Measurements from ENCODE around the gene GAPT.
A peak's percentile ranks its signal among the peaks of the same experiment; 100 is the strongest.

Gene GAPT

DNA sequence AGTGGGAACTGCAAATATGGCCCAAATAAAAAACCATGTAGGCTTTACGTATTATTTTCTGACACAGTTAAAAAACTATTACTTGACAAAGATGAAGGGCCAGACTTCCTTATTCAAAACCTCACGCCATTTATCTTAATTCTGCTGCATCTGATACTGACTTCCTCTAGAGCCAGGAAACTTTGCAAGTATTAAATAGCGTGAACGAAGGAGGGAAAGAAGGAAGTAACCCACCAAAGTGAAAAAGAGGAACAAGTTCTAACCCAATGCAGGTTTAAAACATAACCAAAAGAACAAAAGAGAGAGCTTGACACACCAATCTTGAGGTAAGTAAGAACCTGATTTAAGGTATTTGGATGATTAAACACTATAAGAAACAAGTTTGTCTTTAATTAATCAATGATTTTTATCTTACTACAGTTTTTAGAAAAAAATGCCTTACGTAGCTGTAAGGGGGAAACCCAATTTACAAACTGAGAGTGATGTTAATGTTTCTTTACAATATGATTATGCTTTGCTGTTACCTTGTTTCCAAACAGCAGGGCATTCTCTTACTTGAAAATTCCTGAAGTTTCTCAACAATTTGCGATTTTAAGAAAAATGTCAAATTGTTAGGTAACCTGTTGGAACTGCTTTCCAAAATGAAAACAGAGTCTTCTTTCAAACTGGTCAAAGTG, at the start of gene GAPT:
TSS of gene GAPT (plus strand) at position 220 of the 677 bp plus-strand sequence. CDS start 3,102 bp downstream, outside the sequence.
- DNase-seq (ENCODE audit: low read depth in 3 of 3) = no peak

DNA sequence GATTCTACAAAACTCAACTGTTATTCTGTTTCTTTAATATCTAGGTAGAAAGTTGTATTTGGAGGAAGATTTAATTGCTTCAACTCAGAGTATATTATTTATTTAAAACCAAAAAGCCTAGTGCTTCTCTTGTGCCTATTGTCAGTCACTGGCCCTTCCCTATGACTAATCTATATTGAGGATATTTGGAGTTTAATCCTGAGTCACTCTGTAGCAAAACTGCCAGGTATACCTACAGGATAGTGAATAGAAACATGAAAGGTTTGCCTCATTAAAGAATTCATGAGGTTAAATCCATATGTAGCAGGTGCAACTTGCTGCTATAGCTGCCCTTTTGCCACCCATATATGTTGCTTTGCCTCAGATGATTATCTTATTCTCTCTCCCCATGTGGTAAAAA, 46.4 kb upstream of the GAPT start:
- no peak for DNase-seq (ENCODE audit: low read depth in 3 of 3)

- no peak for DNase-seq (ENCODE audit: low read depth in 3 of 3)
Measured at GRCh38 chr5:58446024-58446423, 45.2 kb upstream of the GAPT start.

- no peak for DNase-seq (ENCODE audit: low read depth in 3 of 3)
Measured at GRCh38 chr5:58447226-58447625, 44.0 kb upstream of the GAPT start.

DNA sequence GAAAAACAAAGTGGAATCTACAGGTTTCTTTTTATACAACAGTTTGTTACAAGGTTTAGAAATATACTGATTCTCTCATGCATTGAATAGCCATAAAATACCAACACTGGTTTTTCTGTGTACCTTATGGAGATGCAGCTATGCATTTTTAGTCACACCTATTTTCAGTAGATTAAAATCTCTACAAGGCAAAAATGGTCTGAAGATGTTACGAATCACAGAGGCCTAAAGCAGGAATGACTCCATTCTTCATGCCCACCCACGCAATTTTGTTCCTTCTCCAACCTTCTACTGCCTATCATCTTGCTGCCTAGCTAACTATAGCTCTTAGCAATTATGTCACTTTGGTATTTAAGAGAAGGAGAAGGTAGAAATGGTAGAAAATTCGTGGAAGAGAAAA, 41.2 kb upstream of the GAPT start:
- no peak for DNase-seq (ENCODE audit: low read depth in 3 of 3)

DNA sequence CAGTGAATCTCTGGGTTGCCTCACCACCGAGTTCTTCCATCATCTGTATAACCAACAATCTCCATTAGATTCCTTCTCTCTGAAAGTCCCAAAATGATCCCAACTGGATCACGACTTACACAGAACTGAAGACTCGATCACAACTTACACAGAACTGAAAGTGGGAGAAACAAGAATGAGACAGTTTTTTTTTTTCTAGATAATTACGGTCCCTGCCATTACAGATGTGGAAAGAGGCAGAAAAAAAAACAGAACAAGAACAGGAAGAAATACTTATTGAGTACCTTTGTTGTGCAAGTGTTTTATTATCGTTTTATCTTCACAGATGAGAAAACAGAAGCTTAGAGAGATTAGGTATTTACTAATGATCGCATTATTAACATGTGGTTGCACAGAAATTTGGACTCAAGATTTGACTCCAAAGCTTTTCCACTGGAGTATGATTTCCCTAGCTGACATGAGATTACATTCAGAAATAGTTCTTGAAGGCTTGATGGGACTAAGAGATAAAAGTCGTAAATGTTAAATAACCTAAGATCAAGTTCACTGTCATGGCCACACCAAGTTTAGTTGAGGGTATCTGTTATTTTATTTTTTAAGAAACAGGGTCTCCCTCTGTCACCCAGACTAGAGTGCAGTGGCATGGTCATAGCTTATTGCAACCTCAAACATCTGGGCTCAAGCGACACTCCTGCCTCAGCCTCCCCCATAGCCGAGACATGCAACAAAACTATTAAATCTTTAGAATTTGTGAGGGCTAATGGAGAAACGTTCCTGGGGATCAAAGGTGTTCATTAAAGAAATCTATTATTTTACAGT, 40.2 kb upstream of the GAPT start:
- DNase-seq (ENCODE audit: low read depth in 3 of 3) = no peak

DNA sequence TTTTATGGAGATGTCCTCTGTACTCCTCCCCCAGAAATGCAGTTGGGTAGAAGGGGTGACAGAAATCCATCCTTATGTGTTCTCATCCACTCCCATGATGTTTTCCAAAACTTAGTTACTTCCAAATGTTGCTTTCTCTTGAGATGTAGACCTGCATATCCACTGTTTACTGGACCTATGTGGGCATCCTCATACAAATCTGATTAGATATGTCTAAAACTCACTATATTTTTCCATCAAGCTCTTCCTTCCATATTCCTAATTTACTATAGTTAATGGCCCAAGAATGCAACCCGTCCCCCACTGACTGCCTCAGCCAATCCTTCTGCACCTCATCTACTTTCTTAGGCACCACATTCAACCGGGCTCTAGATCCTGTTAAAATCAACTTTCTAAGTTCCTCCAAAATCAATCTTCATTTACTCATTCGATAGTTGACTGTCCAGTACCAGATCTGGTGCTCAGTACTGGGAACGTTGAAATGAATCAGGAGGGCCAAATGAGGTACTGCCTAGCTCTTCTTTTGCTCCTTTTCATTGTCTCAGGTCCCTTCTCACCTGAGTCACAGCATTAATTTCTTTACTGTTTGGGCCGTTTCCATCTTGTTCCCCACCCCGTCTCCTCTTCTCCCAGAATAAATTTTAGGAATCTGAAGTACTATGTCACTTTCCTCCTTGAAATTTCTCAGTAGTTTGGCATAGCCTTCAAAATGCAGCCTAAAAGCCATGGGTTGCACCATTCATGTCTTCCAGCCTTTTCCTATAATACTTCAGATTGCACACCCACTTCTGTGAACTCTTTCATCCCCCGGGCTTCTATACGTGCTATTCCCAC, 39.3 kb upstream of the GAPT start:
- DNase-seq (ENCODE audit: low read depth in 3 of 3) = no peak

- no peak for DNase-seq (ENCODE audit: low read depth in 3 of 3)
Measured at GRCh38 chr5:58452566-58453258, 38.5 kb upstream of the GAPT start.

- no peak for DNase-seq (ENCODE audit: low read depth in 3 of 3)
Measured at GRCh38 chr5:58453306-58453705, 37.9 kb upstream of the GAPT start.

DNA sequence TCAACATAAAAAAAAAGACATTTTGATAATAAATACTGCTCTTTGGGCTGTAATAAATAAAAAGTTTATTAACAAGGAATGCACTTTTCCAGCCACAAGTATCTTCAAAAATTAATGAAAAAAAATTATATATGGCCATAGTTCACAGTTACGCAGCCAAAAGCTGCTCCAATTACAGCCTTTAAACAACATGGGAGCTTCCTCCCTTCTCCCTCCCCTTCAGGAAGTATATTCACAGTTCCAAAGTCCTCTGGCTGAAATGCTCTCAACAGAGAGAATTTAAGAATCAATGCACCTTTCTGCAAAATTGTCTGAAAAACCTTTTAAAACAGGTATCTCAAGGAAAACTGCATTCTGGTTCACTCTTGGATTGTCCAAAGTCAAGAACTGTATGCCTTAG, 37.2 kb upstream of the GAPT start:
- DNase-seq (ENCODE audit: low read depth in 3 of 3) = no peak

GRCh38 chr5:58455066-58455465, 36.2 kb upstream of the GAPT start:
- no peak for DNase-seq (ENCODE audit: low read depth in 3 of 3)

DNA sequence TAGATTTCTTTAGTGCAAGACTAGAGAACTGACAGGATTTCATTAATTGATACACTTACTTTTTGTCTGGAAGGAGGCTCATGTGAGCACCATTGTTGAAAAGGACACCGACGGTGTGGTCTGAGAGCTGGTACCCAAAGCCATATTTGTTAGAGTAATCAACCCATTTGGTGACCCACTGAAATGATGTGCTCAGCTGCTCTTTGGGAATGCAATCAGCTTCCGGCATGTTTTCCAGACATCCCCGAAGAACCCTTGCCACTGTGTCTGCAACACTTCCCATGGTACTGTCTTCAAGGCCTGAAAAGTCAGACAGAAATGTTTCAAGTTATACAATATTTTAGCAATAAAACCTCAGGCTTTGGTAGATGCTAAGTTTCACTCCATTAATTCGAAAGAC, 35.8 kb upstream of the GAPT start:
- no peak for DNase-seq (ENCODE audit: low read depth in 3 of 3)

- DNase-seq (ENCODE audit: low read depth in 3 of 3) = no peak
Measured at GRCh38 chr5:58456026-58456425, 35.2 kb upstream of the GAPT start.

DNA sequence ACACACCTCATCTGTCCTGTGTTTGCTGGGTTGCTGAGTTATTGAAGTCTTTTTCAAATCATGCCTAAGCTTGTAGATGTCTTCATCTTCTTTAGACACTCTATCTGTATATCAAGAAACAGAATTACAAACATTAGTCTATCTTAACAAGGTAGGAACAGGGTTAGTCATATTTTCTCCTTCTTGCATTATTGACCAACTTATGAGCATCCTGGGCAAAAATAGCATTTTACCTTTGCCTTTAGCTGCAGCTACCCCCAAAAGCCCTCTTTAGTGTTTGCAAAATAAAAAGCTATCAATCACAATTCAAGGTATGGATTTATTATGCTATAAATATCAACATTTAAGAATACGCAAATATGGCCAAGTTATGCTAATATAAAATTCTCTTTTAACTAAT, 34.7 kb upstream of the GAPT start:
- DNase-seq (ENCODE audit: low read depth in 3 of 3) = no peak

- no peak for DNase-seq (ENCODE audit: low read depth in 3 of 3)
Measured at GRCh38 chr5:58457050-58457449, 34.2 kb upstream of the GAPT start.

GRCh38 chr5:58458141-58458742, 33.0 kb upstream of the GAPT start:
- DNase-seq (ENCODE audit: low read depth in 3 of 3) = no peak

DNA sequence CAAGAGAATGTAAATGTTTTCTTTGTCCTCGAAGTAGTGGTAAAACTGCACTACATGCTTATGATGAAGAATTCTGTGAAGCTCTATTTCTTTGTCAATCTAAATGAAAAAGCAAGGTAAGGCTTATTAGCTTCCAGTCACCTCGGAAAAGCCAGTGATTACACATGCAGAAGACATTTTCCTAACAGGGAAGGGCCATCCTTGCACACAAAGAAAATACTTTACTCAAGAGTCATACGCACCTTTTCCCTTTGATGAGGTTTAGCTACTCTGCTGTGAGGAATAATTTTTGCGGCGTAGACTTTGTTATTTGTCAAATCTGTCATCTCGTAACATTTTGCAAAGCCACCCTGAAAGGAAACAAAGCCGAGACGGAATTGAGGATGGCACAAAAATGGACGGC, 32.5 kb upstream of the GAPT start:
- no peak for DNase-seq (ENCODE audit: low read depth in 3 of 3)

DNA sequence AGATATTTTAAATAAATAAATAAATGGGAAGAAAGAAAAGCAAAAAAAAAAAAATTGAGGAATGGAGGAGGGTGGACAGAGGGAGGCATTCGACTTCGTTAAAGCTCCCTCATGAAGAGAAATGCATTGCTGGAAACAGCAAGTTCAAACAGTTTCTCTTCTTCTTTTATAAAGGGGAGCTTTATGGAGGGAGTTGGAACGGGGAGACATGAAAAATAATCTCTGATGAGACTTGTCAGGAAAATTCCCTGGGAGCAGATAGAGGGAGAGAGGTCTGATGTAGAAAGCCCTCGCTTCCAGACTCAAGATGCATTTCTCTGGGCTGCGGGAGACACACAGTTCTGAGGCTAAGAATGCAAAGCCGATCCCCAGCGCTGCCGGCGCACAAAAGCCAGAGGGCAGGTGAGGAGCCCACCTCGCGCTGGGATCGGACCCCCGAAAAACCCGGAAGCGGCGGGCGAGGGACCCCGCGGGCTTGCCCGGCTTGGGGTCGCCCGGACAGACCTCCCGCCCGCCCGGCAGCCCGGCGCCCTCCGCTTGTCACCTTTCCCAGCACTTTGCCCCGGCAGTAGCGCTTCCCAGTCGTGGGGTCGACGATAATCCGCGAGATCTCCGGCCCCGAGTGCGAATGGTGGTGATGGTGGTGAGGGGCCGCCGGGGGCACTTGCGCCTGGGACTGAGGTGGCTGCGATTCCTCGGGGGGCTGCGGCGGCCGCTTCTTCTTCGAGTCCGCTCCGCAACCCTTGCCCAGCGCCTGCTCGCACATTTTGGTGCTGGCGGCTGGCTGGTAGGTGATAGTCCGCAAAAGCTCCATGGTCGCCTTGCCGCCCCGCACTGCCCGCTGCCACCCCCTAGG, 31.9 kb upstream of the GAPT start:
- no peak for DNase-seq (ENCODE audit: low read depth in 3 of 3)

DNA sequence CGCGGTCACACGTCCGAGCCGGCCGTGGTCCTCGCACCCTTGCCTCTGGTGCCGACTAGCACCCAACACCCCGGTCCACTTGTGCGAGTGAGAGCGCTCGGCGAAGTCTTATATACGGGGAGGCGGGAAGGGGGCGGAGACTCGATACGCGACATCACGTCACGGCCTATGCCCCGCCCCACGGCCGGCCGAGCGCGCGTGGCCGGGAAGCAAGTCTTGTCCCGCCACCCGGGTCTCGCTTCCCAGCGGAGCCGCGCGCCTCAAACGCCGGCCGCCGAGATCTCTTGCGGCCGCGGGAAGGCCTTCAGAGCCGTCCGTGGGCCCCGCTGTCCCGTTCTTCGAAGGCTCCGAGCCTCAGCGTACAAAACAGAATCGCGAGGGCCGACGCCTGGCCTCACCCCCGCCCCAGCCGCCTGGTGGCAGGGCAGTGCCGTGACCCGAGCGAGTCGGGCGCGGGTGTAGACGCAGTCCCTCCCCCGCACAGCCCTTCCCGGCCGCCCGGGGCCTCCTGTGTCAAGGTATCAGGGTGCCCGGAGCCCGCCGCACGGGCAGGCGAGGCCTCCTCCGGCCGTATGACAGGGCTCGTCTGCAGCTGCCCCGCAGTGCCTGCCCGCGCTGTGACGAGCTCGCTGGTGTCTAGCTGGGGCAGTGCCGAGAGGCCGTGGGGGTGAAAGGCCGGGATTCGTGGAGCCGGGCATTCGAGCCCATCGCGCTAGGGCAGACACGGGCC, 31.1 kb upstream of the GAPT start, which contains the start of gene PLK2:
TSS of gene PLK2 (minus strand) at position 85 of the 730 bp plus-strand sequence. CDS start 127 bp downstream, outside the sequence.
- peak; percentile 60 to 81 (median 75) for DNase-seq (ENCODE audit: low read depth in 3 of 3)

Data from stimulated activated CD4-positive, alpha-beta T cell treated with anti-CD3 and anti-CD28 coated beads, TNF-alpha, amount 100 ng/mL, for 48 hours (primary cell).